Epithelial cell of proximal tubule (primary cell): ENCODE results near the gene TAF11. TPM values are rescaled to one million over a fixed set of nuclear protein-coding genes. Genes with fewer than 3 reads are reported as not detected.
A peak's percentile ranks its signal among the peaks of the same experiment; 100 is the strongest.

Experiments used
- DNase-seq: peaks from one replicate; pipeline ENCODE4 v3.0.0-alpha.2; 2011; ENCODE audit warnings: low read depth
- H3K4me3 ChIP-seq: 2 replicates; pipeline ENCODE4 v1.5.1; 2011; ENCODE audit warnings: low read depth, mild to moderate bottlenecking, low read length
- CTCF ChIP-seq: conservative IDR thresholded peaks from 2 replicates; pipeline ENCODE4 v1.5.1; 2012; ENCODE audit warnings: low read depth, mild to moderate bottlenecking, low read length
- total RNA-seq: library from RNA; depleted of rRNA; stranded (reverse); fragments of >200 nt; gene quantifications from 2 replicates; pipeline ENCODE4 v1.2.3, GENCODE V29; 2015

TAF11 gene
- total RNA-seq, 1 donor from 2014 or later = 21.7 TPM

- no peak for TF ChIP-seq CTCF
These were observed 38.8 kb upstream of the TAF11 start for GRCh38 chr6:34926655-34927054.

GRCh38 chr6:34924831-34925625 is 37.2 kb upstream of the TAF11 start:
- TF ChIP-seq CTCF = no peak
- H3K4me3 ChIP-seq = no peak overlapping the region
- no peak for DNase-seq

More at GRCh38 chr6:34926655-34927054, 38.8 kb upstream of the TAF11 start:
- no peak for DNase-seq
- H3K4me3 ChIP-seq = no peak overlapping the region

- no peak overlapping the region for H3K4me3 ChIP-seq
- DNase-seq = peak; percentile 69
- TF ChIP-seq CTCF = no peak
These were observed 34.4 kb upstream of the TAF11 start for GRCh38 chr6:34922177-34922663.

- DNase-seq = no peak
- no peak overlapping the region for H3K4me3 ChIP-seq
- no peak for TF ChIP-seq CTCF
These were observed 32.3 kb upstream of the TAF11 start for GRCh38 chr6:34920097-34920496.

- no peak overlapping the region for H3K4me3 ChIP-seq
- no peak for DNase-seq
- no peak for TF ChIP-seq CTCF
These were observed 31.8 kb upstream of the TAF11 start for GRCh38 chr6:34919651-34920050.

GRCh38 chr6:34917626-34918285 is 29.9 kb upstream of the TAF11 start:
- no peak for TF ChIP-seq CTCF

More at GRCh38 chr6:34917626-34918285, 29.9 kb upstream of the TAF11 start:
- DNase-seq = no peak
- no peak overlapping the region for H3K4me3 ChIP-seq
